ENCODE data around the gene PRSS57.
"Not testable (repeated sequence)": the region's sequence is repeated elsewhere in the genome, so short reads cannot be mapped to it uniquely, and the experiment has no call there.

The PRSS57 gene

DNA sequence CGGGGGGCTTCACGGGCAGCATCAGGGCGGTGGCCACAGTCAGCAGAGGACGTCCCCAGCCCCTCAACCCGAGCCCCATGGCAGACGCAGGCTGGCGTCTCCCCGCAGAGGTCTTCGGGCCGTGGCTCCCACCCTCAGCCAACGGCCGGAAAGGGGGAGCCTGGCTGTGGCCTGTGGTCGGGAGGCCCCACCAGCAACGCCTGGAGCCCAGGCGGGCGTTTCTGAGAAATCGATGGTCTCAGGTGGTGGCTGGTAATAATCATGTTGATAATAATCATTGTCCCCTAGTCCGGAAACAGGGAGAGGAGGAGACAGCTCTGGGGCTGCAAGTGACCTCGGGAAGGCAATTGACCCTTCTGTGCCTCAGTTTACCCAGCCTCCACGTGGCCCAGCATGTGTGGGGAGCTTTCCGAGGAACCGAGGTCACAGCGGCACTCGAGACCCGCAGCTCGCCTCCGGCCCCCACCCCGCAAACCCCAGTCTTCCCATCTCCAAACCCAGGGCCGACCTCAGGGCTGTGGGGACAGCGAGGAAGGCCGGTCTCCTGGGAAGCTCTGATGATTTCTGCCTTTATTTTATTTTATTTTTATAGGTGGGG lies at the start of gene PRSS57:
Gene PRSS57 (minus strand): TSS at position 101 of the 598 bp plus-strand sequence. CDS start 22 bp downstream, at position 79.
- DNase-seq = no peak

- DNase-seq = no peak
Observed at GRCh38 chr19:743168-743687, 48.0 kb upstream of the PRSS57 start.

GRCh38 chr19:742540-743075 lies 47.4 kb upstream of the PRSS57 start:
- no peak for DNase-seq

DNA sequence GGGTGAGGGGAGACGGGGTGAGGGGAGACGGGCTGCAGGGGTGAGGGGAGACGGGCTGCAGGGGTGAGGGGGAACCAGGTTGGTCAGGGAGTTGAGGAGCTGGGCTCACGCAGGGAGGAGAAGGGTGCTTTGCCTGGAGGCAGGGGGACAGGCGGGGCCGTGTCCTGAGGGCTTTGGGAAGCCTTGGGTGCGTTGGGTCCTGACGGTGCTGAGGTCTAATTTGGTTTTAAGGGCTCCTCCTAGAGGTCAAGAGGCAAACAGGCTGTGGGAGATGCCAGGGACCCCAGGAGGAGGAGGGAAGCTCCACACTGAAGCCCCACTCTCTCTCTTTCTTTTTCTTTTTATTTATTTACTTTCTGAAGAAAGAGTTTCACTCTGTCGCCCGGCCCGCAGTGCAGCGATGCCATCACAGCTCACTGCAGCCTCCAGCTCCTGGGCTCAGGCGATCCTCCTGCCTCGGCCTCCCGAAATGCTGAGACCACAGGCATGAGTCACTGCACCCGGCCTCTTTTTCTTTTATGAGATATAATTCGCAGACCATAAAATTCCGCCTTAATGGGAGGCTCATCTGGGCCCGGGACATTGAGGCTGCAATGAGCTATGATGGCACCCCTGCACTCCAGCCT lies 46.4 kb upstream of the PRSS57 start:
- DNase-seq = peak; percentile 26

DNA sequence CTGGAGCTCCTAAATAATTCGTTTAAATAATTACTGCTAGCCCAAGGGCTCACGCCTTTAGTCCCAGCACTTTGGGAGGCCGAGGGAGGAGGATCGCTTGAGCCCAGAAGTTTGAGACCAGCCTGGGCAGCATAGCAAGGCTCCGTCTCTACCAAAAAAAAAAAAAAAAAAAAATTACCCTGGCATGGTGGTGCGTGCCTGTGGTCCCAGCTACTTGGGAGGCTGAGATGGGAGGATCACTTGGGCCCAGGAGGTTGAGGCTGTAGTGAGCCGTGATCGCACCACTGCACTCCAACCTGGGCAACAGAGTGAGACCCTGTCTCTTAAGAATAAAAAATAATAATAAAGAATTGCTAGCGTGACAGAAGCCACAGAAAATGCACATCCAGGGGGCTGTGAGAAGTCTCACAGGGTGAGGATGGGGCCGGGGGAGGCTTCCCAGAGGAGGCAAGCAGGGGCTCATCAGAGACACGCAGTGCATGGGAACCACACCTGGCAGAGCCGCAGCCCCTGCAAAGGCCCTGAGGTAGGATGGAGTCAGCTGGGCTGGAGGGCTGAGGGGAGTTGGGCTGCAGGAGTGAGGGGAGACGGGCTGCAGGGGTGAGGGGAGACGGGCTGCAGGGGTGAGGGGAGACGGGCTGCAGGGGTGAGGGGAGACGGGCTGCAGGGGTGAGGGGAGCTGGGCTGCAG lies 45.7 kb upstream of the PRSS57 start:
- DNase-seq = not testable (repeated sequence)

DNA sequence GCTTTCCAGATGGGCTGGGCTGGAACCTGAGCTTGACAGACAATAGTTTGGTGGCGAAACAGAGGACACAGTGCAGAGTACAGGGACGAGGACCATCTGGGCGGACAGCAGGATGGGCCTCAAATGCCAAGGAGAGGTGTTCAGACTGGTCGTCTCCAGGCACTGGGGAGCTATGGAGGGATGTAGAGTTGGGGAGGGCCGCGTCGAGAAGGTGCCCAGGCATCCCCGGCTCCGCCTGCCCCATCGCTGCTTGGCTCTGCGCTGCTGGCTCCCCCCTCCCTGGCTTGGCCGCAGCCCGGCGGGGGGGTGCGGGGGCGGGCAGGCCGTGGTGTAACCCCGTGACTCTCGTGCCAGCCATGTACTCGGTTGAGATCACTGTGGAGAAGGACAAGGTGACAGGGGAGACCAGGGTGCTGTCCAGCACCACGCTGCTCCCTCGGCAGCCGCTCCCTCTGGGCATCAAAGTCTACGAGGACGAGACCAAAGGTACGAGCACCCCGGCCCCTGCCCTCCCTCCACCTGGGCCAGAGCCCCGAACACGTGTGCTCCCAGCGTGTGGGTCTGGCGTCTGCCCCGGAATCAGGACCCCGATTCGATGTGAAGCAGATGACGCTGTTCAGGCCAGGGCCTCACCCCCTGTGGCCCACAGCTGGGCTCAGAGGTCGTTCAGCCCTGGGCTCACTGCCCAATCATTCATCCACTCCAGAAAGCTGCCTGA lies 44.9 kb upstream of the PRSS57 start:
- no peak for DNase-seq

GRCh38 chr19:738509-739128 lies 43.4 kb upstream of the PRSS57 start:
- DNase-seq = no peak

DNA sequence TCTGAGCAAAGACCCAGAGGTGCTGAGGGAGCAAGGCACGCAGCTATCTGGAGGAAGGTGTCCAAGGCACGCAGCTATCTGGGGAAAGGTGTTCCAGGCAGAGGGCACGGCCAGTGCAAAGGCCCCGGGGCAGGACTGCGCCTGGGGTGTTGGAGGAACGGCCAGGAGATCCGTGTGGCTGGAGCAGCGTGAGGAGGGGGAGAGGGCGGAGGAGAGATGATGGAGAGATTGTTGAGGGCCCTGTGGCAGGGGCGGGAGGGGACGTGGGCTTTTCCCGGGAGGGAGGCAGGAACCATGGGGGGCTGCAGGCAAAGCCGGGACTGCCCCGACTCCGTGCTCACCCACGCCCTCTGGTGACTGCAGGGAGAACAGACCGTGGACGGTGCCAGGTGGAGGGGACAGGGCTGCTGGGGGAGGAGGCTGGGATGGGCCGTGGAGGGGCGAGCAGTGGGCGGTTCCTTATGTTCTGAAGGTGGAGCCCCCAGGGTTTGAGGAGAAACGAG lies 42.4 kb upstream of the PRSS57 start:
- DNase-seq = peak; percentile 56

- DNase-seq = no peak
Observed at GRCh38 chr19:736125-736524, 40.9 kb upstream of the PRSS57 start.

DNA sequence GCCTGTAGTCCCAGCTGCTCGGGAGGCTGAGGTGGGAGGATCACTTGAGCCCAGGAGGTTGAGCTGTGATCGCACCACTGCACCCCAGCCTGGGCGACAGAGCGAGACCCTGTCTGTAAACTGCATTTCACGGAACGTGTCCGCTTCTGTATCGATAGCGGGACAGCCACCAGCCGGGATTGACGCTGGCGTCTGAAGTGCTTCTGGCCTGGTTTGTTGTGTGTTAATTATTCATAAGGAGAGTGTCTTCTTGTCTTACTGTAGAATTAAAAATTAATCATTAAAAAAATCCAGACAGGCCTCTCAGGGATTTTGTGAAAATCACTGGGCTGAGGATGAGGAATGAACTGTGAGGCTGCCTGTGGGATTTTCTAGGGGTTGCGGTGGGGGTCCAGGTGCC lies 39.5 kb upstream of the PRSS57 start:
- DNase-seq = no peak

DNA sequence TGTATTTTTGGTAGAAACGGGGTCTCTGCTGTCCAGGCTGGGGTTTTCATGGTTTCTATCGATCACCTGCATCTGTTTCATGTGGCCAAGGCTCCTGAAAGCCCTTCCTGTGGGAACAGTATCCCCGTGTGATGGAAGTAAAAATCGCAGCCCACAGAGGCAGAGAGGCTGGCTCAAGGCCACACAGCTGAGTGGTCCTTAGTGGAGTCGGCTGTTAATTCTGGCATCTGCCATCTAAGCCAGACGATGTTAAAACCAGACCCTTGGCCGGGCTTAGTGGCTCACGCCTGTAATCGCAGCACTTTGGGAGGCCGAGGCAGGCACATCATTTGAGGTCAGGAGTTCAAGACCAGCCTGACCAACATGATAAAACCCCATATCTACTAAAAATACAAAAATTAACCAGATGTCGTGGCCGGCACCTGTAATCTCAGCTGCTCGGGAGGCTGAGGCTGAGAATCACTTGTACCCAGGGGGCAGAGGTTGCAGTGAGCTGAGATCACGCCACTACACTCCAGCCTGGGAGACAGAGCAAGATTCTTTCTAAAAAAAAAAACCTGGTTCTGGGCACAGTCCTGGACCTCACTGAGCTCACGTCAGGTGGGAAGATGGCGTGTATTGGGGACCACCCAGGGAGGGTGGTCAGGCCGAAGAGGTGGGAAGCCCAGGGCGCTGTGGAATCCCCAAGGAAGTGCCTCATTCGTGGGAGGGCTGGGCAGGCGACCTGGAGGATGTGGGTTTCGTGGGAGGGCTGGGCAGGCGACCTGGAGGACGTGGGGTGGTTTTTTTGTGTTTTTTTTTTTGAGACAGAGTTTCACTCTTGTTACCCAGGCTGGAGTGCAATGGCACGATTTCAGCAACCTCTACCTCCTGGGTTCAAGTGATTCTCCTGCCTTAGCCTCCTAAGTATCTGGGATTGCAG lies 37.2 kb upstream of the PRSS57 start:
- DNase-seq = no peak

- DNase-seq = no peak
Observed at GRCh38 chr19:731000-731399, 35.7 kb upstream of the PRSS57 start.

- no peak for DNase-seq
Observed at GRCh38 chr19:729965-730668, 34.9 kb upstream of the PRSS57 start.

- not testable (repeated sequence) for DNase-seq
Observed at GRCh38 chr19:729564-729963, 34.3 kb upstream of the PRSS57 start.

DNA sequence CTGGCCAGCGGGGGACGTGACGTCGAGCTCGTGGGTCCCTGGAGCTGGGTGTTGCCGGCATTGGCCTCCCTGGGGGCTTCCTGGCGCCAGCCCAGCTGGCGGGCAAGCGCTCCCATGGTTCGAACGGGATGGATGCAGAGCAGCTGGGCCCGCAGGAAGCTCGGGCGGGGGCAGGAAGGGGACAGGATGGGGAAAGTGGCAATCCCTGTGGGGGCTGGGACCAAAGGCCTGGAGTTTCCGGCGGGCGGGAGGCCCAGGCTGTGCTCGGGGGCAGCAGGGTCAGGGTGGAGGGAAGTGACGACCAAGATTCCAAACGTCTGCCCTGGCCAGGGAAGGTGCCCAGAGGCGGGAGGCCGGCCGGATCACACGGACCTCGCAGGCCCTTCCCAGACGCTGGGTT lies 32.8 kb upstream of the PRSS57 start:
- DNase-seq = no peak

DNA sequence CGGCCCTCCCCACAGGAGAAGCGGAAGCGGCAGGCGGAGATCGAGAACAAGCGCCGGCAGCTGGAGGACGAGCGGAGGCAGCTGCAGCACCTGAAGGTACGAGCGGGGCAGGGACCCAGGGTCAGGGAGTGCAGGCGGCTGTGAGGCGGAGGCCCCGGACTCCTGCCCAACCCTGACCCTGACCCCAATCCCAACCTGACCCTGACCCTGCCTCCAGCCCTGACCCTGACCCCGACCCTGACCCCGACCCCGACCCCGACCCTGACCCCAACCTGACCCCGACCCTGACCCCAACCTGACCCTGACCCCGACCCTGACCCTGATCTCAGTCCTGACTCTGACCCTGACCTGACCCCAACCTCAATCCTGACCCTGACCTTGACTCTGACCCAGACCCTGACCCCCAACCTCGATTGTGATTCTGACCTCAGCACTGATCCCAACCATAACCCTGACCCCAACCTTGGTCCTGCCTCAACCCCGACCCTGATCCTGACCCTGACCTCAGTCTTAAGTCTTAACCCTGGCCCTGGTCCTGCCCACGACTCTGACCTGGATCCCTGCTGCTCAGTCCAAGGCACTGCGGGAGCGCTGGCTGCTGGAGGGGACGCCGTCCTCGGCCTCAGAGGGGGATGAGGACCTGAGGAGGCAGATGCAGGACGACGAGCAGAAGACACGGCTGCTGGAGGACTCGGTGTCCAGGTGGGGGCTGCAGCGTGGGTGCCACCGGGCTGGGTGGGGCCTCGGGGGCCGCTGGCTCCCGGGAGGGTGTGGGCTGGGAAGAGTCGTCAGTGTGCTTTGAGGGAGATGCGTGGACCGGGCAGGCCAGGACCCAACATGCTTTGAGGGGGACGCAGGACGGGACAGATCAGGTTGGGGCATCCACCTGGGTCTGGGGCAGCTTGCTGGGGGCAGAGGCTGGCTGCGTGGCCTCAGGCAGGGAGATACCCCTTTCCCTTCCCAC lies 32.0 kb upstream of the PRSS57 start:
- no peak for DNase-seq

- no peak for DNase-seq
Observed at GRCh38 chr19:725461-726089, 30.3 kb upstream of the PRSS57 start.

GRCh38 chr19:723714-724113 lies 28.5 kb upstream of the PRSS57 start:
- DNase-seq = no peak

DNA sequence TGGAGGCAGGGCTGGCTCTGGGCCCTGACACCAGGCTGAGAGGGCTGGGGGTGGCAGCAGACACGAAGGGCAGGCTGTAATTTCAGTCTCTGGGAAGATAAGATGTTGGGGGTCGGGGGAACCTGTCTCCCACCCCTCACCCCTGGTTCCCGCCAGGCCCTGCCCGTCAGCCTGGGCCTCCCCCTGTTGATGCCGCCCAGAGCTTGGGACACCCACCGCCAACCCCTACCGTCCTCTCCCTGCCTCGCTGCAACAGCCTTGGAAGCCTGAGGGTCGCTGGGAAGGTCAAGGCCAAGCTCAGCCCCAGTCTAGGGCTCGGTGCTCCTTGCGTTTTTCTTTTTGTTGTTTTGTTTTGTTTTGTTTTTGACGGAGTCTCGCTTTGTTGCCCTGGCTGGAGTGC lies 28.0 kb upstream of the PRSS57 start:
- no peak for DNase-seq

Measured in CD4-positive, alpha-beta T cell treated with Interleukin-21 for 1 hour (primary cell).